HUES6 (cell line): Measurements from ENCODE around the gene NAA60.
"Not testable (repeated sequence)": the region's sequence is repeated elsewhere in the genome, so short reads cannot be mapped to it uniquely, and the experiment has no call there.

Source experiments
- H3K27ac ChIP-seq: 2 replicates; pipeline ENCODE4 v1.7.0; 2013; ENCODE audit warnings: low read depth, mild to moderate bottlenecking, low read length, inconsistent platforms
- H3K27me3 ChIP-seq: 2 replicates; pipeline ENCODE4 v1.6.1; 2013; ENCODE audit warnings: low read length; ENCODE audit not compliant: control insufficient read depth, insufficient read depth
- H3K36me3 ChIP-seq: 2 replicates; pipeline ENCODE4 v1.6.1; 2013; ENCODE audit warnings: low read length; ENCODE audit not compliant: control insufficient read depth, insufficient read depth
- H3K4me1 ChIP-seq: 2 replicates; pipeline ENCODE4 v1.6.1; 2013; ENCODE audit warnings: low read length; ENCODE audit not compliant: control insufficient read depth, insufficient read depth
- H3K4me3 ChIP-seq: 2 replicates; pipeline ENCODE4 v1.5.1; 2013; ENCODE audit warnings: low read depth, low read length
- H3K9ac ChIP-seq: one replicate; pipeline ENCODE4 v1.6.1; 2013; ENCODE audit warnings: mild to moderate bottlenecking, low read length
- H3K9me3 ChIP-seq: 2 replicates; pipeline ENCODE4 v1.6.1; 2013; ENCODE audit warnings: low read depth, low read length; ENCODE audit not compliant: control insufficient read depth, insufficient read depth

Gene NAA60

DNA sequence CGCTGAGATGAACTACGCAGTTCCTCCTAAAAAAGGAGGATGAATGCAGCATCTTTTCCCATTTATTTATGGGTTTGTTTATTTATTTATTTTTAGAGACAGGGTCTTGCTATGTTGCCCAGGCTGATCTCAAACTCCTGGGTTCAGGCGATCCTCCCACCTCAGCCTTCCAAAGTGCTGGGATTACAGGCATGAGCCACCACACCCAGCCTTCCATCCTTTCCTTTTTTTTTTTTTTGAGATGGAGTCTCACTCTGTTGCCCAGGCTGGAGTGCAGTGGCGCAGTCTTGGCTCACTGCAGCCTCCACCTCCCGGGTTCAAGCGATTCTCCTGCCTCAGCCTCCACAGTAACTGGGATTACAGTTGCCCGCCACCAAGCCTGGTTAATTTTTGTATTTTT is 31.4 kb downstream of the NAA60 start:
- not testable (repeated sequence) for H3K27me3 ChIP-seq, H3K4me3 ChIP-seq, H3K9me3 ChIP-seq, H3K9ac ChIP-seq, H3K27ac ChIP-seq, H3K4me1 ChIP-seq
- peaks cover 13% of the 10 kb centered on the region for H3K36me3 ChIP-seq

DNA sequence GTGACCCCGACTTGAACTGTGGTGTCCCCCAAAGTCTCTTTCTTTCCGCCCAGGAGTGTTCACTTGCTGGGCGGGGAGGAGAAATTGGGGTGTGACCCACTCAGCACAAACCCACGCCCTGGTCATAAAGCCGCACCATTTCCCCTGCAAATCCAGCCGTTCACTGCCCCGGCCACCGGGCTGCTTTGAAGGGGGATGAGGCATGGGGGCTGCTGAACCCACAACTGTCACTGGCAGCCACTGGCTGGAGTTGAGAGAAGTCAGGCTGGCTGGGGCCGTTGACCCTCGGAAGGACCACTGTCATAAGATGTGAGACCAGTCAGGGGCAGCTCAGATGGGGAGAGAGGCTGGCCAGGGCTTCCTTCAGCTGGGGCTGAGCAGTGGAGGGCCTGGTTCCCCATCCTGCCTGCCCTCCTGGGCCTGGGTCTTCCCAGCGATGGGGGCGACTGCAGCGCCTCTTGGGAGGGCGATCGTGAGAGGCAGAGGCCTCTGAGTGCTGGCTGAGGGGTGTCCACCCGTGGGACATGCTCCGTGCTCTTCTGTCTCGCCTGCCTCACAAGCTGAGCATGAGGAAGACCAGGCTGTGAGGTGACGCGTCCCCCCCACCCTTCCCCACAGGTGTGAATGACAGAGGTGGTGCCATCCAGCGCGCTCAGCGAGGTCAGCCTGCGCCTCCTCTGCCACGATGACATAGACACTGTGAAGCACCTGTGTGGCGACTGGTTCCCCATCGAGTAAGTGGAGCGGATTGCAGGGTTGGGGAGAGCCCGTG is 32.3 kb downstream of the NAA60 start:
- H3K9ac ChIP-seq, result no peak overlapping the region
- no peaks in the 10 kb centered on the region for H3K27me3 ChIP-seq
- H3K36me3 ChIP-seq, result peaks cover 17% of the 10 kb centered on the region
- no peak overlapping the region for H3K4me3 ChIP-seq
- H3K27ac ChIP-seq, result no peak overlapping the region
- peaks cover 4% of the 10 kb centered on the region for H3K4me1 ChIP-seq
- no peaks in the 10 kb centered on the region for H3K9me3 ChIP-seq

DNA sequence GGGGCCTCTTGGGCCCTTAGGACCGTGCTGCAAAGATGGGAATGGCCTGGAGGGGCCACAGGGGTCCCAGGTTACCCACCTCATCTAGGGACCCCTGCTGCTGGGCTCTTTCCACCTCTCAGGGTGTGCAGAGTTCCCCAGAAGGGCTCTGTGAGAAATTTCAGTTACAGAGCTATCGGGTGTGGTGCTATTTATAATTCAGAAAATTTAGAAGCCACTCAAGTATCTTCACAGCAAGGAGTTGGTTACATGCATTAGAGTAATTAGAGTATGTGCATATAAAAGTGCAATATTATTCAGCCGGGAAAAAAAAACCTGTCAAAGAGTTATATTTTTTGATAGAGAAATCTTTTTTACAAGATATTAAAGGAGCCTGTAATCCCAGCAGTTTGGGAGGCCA is 32.9 kb downstream of the NAA60 start:
- peaks cover 10% of the 10 kb centered on the region for H3K4me1 ChIP-seq
- peaks cover 18% of the 10 kb centered on the region for H3K36me3 ChIP-seq
- no peaks in the 10 kb centered on the region for H3K27me3 ChIP-seq
- H3K27ac ChIP-seq, result no peak overlapping the region
- H3K4me3 ChIP-seq, result no peak overlapping the region
- H3K9me3 ChIP-seq, result no peaks in the 10 kb centered on the region
- no peak overlapping the region for H3K9ac ChIP-seq

DNA sequence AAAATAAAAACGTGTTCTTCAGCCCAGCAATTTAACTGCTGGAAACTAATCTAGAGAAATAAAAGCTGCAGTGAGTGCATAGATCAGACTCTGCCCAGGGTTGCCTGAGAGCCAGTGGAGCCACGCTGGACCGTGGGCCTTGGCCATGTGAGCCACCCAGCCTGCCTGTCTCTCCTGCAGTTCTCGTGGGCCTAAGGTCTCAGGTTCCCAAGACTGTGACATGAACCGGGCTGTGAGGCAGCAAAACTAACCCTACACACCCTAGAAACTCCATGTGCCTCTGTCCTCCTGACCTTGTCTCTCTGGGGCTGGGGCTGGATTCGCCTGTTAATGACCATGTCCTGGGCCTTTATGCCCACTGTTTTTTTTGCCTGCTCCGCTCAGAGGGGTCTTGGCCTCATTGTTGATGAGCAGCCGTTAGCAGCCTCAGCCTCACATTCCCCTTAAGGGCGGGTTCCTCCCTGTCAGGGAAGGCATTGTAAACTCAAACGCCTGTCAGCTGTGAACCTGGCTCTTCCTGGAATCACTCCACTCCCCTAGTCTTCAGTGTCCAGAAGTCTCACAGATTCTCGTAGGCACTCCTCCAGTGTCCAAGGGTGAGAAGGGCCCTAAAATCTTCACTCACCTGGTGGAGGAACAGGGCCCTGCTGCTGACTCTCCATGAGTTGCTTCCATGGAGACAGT is 34.9 kb downstream of the NAA60 start:
- Histone ChIP-seq H3K36me3 (peaks cover 31% of the 10 kb centered on the region), H3K9ac (no peak overlapping the region), H3K9me3 (no peaks in the 10 kb centered on the region), H3K4me1 (peaks cover 14% of the 10 kb centered on the region), H3K27me3 (no peaks in the 10 kb centered on the region), H3K4me3 (no peak overlapping the region), H3K27ac (no peak overlapping the region)

DNA sequence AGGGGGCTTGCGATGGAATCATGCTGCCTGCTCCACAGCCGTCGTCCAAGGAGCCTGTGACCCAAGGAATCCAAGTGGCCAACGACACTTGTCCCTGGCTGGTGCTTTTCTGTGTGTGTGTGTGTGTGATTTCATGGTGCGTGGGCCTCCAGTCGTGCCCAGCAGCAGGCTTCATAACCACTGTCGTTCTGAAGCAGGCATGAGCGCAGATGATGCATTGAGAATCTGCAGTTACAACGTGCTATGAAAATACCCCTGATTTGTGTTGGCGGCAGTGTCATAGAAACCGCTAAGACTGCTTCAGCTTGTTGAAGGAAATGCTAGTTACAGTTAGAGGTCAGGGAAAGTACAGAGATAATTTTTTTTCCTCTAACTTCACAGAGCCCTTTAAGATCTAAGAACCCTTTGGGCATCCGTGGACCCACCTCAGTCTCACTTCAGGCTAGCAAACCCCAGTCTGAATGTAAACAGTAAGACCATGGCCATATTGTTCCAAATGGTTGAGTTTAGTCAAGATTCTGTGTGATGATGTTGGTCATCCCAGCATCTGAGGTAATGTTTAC is 36.3 kb downstream of the NAA60 start:
- Histone ChIP-seq H3K4me1 (peaks cover 14% of the 10 kb centered on the region), H3K9me3 (no peaks in the 10 kb centered on the region), H3K9ac (no peak overlapping the region), H3K36me3 (peaks cover 44% of the 10 kb centered on the region), H3K27ac (no peak overlapping the region), H3K27me3 (no peaks in the 10 kb centered on the region), H3K4me3 (no peak overlapping the region)

DNA sequence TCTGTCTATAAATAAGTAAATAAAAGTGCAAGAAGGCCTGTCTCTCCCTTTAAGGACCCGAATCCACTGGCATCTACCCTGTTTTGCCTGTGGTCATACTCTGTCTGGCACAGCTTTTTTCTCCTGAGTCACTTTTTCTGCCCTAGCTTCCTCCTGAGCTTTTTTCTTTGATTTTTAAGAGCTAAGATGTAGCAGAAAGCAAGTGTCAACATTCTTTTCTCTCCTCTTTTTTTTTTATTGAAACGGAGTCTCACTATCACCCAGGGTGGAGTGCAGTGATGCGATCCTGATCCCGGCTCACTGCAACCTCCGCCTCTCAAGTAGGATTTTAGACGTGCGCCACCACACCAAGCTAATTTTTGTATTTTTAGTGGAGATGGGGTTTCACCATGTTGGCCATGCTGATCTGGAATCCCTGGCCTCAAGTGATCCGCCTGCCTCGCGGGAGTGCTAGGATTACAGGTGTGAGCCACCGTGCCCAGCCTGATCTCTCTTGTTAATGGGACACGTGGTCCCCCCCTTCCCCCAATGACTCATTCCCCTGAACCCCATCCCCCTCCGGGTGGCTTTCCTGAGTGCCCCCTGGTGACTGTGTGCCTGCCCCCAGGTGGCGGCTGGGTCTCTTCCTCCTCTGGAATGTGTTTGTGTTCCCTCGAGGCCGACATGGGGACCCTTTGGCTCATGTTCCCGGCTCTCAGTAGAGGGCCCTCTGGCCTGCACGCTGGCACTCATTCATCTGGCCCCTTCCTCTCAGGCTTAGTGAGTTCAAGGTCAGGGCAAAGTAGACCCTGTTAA is 37.6 kb downstream of the NAA60 start:
- peak overlapping the region; percentile 50; the same call in 1 of the 2 replicates for H3K27ac ChIP-seq
- H3K36me3 ChIP-seq, result peaks cover 58% of the 10 kb centered on the region
- peaks cover 14% of the 10 kb centered on the region for H3K4me1 ChIP-seq

DNA sequence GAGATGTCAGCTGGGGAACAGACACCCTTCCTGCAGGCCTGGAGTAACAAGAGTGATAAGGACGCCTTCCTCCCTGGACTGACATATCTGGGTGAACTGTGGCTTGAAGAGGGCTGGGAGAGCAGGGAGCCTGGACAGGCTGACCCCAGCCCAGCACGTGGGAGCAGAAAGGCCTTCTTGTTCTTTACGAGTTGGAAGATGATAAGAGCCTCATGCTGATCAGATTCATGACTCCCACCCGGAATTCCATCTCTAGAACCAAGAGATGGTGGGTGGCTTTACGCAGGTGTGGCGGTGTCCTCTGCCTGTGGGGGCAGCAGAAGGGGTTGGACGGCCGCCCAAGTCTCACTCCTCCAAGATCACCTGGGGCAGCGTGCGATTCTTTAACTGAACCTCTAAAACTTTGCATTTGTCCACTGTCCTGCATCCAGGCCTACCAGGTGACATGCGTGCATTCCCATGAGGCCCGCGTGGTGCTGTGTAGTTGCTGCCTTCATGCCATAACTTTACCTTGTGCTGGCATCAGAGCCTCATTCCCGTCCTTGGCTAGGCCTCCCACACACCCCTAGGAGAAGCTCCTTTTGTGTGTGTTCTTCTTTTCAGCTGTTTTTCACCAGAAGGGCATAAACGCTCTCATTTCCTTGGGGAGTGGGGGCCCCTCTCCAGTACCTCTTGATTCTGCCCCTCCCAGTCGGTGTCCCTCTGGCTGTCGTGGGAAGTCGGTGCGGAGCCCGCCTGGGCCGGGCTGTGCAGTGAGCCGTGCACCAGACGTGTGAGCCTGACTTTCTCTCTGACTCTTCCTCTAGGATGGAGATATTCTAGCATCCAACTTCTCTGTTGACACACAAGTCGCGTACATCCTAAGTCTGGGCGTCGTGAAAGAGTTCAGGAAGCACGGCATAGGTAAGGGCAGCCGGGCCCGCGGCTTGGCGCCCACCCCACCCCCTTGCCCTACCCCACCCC is 38.5 kb downstream of the NAA60 start:
- peaks cover 14% of the 10 kb centered on the region for H3K4me1 ChIP-seq
- H3K27me3 ChIP-seq, result no peaks in the 10 kb centered on the region
- H3K9ac ChIP-seq, result peak overlapping the region; percentile 42
- no peak overlapping the region for H3K4me3 ChIP-seq
- H3K27ac ChIP-seq, result no peak overlapping the region
- peaks cover 65% of the 10 kb centered on the region for H3K36me3 ChIP-seq
- H3K9me3 ChIP-seq, result no peaks in the 10 kb centered on the region

More for the DNA sequence above, 37.6 kb downstream of the NAA60 start:
- H3K9ac ChIP-seq, result peak overlapping the region; percentile 42
- no peaks in the 10 kb centered on the region for H3K27me3 ChIP-seq
- no peak overlapping the region for H3K4me3 ChIP-seq
- H3K9me3 ChIP-seq, result no peaks in the 10 kb centered on the region

DNA sequence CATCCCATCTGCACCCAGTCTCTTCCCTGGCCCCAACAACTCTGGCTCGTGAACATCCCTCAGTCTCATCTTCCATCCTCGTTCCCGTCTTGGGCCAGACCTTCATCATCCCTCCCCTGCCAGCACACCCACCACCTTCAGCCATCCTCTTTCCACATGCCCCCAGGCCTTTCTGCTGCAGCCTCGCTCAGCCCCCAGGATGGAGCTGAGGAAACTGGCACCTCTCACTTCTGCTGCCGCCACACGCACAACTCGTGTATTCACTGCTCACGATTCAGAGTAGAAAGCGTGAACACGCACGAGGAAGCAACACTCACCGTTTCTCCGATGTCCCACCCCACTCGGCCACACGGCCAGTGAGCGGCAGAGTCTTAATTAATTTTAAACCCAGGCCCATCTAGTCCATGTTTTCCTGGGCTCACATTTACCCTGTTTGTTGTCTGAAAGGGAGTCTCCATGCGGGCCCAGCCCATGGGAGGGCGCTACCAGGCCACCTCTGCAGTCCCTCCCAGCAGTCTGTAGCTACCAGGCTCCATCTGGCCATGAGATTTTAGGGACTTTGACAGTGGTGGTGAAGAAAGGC is 39.3 kb downstream of the NAA60 start:
- peaks cover 14% of the 10 kb centered on the region for H3K4me1 ChIP-seq
- H3K4me3 ChIP-seq, result no peak overlapping the region
- H3K9me3 ChIP-seq, result no peaks in the 10 kb centered on the region
- H3K27ac ChIP-seq, result no peak overlapping the region
- peaks cover 67% of the 10 kb centered on the region for H3K36me3 ChIP-seq
- H3K27me3 ChIP-seq, result no peaks in the 10 kb centered on the region
- no peak overlapping the region for H3K9ac ChIP-seq

DNA sequence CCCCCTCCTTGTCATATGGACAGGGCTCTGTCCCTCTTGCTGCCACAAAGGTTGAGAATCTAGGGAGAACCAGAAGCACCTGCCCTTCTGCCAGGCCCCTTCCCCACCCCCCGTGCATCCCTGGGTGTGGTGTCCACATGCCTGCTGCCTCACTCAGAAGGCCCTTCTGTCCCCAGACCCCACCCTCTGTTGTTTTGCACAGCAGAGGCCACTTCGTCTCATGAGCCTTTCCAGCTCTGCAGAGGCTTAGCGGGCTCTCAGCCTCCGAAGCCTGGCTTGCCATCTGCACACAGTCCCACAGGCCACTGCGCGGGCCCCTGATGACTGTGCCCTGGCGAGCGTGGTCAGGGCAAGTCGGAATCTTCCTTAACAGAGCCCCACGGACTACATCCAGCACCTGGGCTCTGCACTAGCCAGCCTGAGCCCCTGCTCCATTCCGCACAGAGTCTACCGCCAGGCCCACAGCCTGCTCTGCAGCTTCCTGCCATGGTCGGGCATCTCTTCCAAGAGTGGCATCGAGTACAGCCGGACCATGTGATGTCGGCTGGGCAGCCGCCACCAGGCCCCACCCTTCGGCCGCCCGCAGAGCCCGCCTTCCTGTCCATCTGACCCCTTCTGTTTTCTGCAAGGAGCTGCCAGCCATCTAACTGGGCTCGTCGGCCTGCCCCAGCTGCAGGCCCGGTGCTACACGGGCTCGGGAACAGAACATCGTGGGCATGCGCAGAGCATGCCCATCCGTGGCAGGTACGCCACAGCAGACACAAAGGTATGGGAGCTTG is 41.0 kb downstream of the NAA60 start:
- Histone ChIP-seq H3K9ac (no peak overlapping the region), H3K4me3 (no peak overlapping the region), H3K9me3 (no peaks in the 10 kb centered on the region), H3K27ac (no peak overlapping the region), H3K27me3 (no peaks in the 10 kb centered on the region), H3K4me1 (peaks cover 14% of the 10 kb centered on the region), H3K36me3 (peaks cover 63% of the 10 kb centered on the region)
